OCI-LY3 (cell line): ENCODE data around the gene P4HA2.

Experiments
- EZH2phosphoT487 ChIP-seq: fragments of 200-600 bp; shearing (Covaris generic); IDR thresholded peaks from 2 replicates; pipeline ENCODE4 v1.6.1; 2018; ENCODE audit warnings: antibody characterized with exemption, mixed run types, low read depth
- TF ChIP-seq, protein P1 (sequence below): fragments of 200-600, 300-600 bp; sonication (generic); IDR thresholded peaks from 2 replicates; pipeline ENCODE4 v1.5.1; 2014; ENCODE audit warnings: antibody characterized with exemption, low read length, low read depth

GRCh38 chr5:132209901-132210545, 17.6 kb downstream of the P4HA2 start:
- no peak for TF ChIP-seq EZH2phosphoT487
- TF ChIP-seq, protein P1, sequence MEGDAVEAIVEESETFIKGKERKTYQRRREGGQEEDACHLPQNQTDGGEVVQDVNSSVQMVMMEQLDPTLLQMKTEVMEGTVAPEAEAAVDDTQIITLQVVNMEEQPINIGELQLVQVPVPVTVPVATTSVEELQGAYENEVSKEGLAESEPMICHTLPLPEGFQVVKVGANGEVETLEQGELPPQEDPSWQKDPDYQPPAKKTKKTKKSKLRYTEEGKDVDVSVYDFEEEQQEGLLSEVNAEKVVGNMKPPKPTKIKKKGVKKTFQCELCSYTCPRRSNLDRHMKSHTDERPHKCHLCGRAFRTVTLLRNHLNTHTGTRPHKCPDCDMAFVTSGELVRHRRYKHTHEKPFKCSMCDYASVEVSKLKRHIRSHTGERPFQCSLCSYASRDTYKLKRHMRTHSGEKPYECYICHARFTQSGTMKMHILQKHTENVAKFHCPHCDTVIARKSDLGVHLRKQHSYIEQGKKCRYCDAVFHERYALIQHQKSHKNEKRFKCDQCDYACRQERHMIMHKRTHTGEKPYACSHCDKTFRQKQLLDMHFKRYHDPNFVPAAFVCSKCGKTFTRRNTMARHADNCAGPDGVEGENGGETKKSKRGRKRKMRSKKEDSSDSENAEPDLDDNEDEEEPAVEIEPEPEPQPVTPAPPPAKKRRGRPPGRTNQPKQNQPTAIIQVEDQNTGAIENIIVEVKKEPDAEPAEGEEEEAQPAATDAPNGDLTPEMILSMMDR: no peak
